ENCODE measurements around the gene MIS18BP1. TPM values are rescaled to one million over a fixed set of nuclear protein-coding genes. Genes with fewer than 3 reads are reported as not detected.

MIS18BP1 gene
- total RNA-seq, 1 experiment from 2014 or later, result 54.4 TPM

- peaks cover 75% of the 10 kb centered on the region for H3K79me2 ChIP-seq (ENCODE audit: low read depth)
- BruUV-seq (replicated peaks), result no TSS peak
- CTCF ChIA-PET, result no interaction called here
These were observed 10.3 kb downstream of the MIS18BP1 start for GRCh38 chr14:45242706-45243105.

DNA sequence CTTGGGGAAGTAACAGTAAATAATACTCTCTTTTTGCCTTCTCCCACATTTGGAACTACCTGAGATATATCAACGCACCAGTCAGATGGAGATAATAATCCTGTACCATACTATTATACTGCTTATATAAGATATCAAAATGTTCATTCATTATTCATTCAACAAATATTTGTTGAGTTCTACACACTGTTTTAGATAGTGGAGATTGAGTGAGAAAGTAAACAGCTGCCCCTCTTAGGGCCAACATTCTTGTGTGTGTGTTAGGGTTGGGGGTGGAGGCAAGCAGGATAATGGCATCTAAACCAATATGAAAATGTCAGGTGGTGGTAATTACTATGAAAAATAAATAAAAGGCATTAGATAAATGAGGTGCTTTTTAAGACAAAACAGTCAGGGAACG is 14.0 kb downstream of the MIS18BP1 start:
- Histone ChIP-seq H3K9me3 (ENCODE audit: insufficient read depth, low read depth) (no peaks in the 10 kb centered on the region), H3K9me2 (ENCODE audit: insufficient read depth) (no peaks in the 10 kb centered on the region), H2AFZ (no peak overlapping the region), H3K27me3 (ENCODE audit: insufficient read depth, low read depth) (no peaks in the 10 kb centered on the region), H3K27ac (no peak overlapping the region), H4K20me1 (ENCODE audit: insufficient read depth) (0 out of 2 replicates have a peak, but pooled peaks cover 4% of the 10 kb centered on the region), H3K4me1 (replicated peaks; ENCODE audit: insufficient read depth) (no peaks in the 10 kb centered on the region), H3K4me3 (no peak overlapping the region), H3K4me2 (no peak overlapping the region), H3F3A (ENCODE audit: insufficient read depth, low read depth) (no peaks in the 10 kb centered on the region), H3K36me3 (ENCODE audit: low read depth) (peaks cover 38% of the 10 kb centered on the region; the same call in 1 of the 2 replicates), H3K79me2 (ENCODE audit: low read depth) (peaks cover 48% of the 10 kb centered on the region)
- no TSS peak for BruUV-seq (replicated peaks)
- no peak for TF ChIP-seq EZH2 (IDR thresholded peaks at IDR 0.05; ENCODE audit: low read depth)
- TF ChIP-seq, protein P1, sequence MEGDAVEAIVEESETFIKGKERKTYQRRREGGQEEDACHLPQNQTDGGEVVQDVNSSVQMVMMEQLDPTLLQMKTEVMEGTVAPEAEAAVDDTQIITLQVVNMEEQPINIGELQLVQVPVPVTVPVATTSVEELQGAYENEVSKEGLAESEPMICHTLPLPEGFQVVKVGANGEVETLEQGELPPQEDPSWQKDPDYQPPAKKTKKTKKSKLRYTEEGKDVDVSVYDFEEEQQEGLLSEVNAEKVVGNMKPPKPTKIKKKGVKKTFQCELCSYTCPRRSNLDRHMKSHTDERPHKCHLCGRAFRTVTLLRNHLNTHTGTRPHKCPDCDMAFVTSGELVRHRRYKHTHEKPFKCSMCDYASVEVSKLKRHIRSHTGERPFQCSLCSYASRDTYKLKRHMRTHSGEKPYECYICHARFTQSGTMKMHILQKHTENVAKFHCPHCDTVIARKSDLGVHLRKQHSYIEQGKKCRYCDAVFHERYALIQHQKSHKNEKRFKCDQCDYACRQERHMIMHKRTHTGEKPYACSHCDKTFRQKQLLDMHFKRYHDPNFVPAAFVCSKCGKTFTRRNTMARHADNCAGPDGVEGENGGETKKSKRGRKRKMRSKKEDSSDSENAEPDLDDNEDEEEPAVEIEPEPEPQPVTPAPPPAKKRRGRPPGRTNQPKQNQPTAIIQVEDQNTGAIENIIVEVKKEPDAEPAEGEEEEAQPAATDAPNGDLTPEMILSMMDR (conservative IDR thresholded peaks at IDR 0.05), result no peak
- CTCF ChIA-PET, result no interaction called here
- POLR2A ChIA-PET (ENCODE audit: unreplicated experiment), result interaction anchor here (0.6 kb wide), 1 partner anchor 342 kb away, joined by 26 read pairs; a partner anchor contains a TSS
- DNase-seq, result no peak
- intact Hi-C loops (cut with micrococcal nuclease; ENCODE audit: unreplicated experiment), result no loop called here

More at GRCh38 chr14:45242706-45243105, 10.3 kb downstream of the MIS18BP1 start:
- no peaks in the 10 kb centered on the region for H3K9me3 ChIP-seq (ENCODE audit: insufficient read depth, low read depth)
- intact Hi-C loops (cut with micrococcal nuclease; ENCODE audit: unreplicated experiment), result no loop called here
- H4K20me1 ChIP-seq (ENCODE audit: insufficient read depth), result peaks cover 2% of the 10 kb centered on the region; the same call in 1 of the 2 replicates
- no peak overlapping the region for H3K4me2 ChIP-seq
- no peaks in the 10 kb centered on the region for H3F3A ChIP-seq (ENCODE audit: insufficient read depth, low read depth)
- H3K9me2 ChIP-seq (ENCODE audit: insufficient read depth), result no peaks in the 10 kb centered on the region
- POLR2A ChIA-PET (ENCODE audit: unreplicated experiment), result no interaction called here
- TF ChIP-seq, protein P1 (conservative IDR thresholded peaks at IDR 0.05), result no peak
- no peak for TF ChIP-seq EZH2 (IDR thresholded peaks at IDR 0.05; ENCODE audit: low read depth)
- no peak overlapping the region for H2AFZ ChIP-seq
- H3K27me3 ChIP-seq (ENCODE audit: insufficient read depth, low read depth), result no peaks in the 10 kb centered on the region
- H3K4me3 ChIP-seq, result no peak overlapping the region
- peaks cover 34% of the 10 kb centered on the region; the same call in 1 of the 2 replicates for H3K36me3 ChIP-seq (ENCODE audit: low read depth)
- no peak overlapping the region for H3K27ac ChIP-seq
- no peaks in the 10 kb centered on the region for H3K4me1 ChIP-seq (replicated peaks; ENCODE audit: insufficient read depth)
- no peak for DNase-seq

GRCh38 chr14:45227566-45227965 is 25.4 kb downstream of the MIS18BP1 start:
- Histone ChIP-seq H3K9me2 (ENCODE audit: insufficient read depth) (no peaks in the 10 kb centered on the region), H3K36me3 (ENCODE audit: low read depth) (peaks cover 46% of the 10 kb centered on the region), H3K27ac (no peak overlapping the region), H3K79me2 (ENCODE audit: low read depth) (no peaks in the 10 kb centered on the region), H4K20me1 (ENCODE audit: insufficient read depth) (0 out of 2 replicates have a peak, but pooled peaks cover 5% of the 10 kb centered on the region), H3K4me2 (no peak overlapping the region), H3F3A (ENCODE audit: insufficient read depth, low read depth) (no peaks in the 10 kb centered on the region; the same call in 1 of the 2 replicates), H3K4me3 (no peak overlapping the region), H2AFZ (no peak overlapping the region), H3K9me3 (ENCODE audit: insufficient read depth, low read depth) (no peaks in the 10 kb centered on the region), H3K27me3 (ENCODE audit: insufficient read depth, low read depth) (no peaks in the 10 kb centered on the region), H3K4me1 (replicated peaks; ENCODE audit: insufficient read depth) (no peaks in the 10 kb centered on the region)
- BruUV-seq (replicated peaks), result no TSS peak
- ChIA-PET POLR2A (ENCODE audit: unreplicated experiment) (no interaction called here), CTCF (no interaction called here)
- no peak for TF ChIP-seq EZH2 (IDR thresholded peaks at IDR 0.05; ENCODE audit: low read depth)
- TF ChIP-seq, protein P1 (conservative IDR thresholded peaks at IDR 0.05), result no peak
- no peak for DNase-seq
- intact Hi-C loops (cut with micrococcal nuclease; ENCODE audit: unreplicated experiment), result loop anchor here (10.0 kb wide), 1 partner anchor 113 kb away; no protein-coding TSS in a partner anchor
